ENCODE results near the gene SP140. TPM values are rescaled to one million over a fixed set of nuclear protein-coding genes. Genes with fewer than 3 reads are reported as not detected.
"Not testable (repeated sequence)": the region's sequence is repeated elsewhere in the genome, so short reads cannot be mapped to it uniquely, and the experiment has no call there.

Gene SP140
- total and polyA plus RNA-seq, 2 of the 8 experiments (the other 6 are each of a cell fraction or from before 2014, with no cell fraction given) = 0.23 to 1.3 TPM

- ChIA-PET POLR2A (ENCODE audit: partially characterized antibody) (interaction anchor here (1.2 kb wide), 1 partner anchor 9 kb away, joined by 3 read pairs; no protein-coding TSS in a partner anchor), CTCF (ENCODE audit: partially characterized antibody) (interaction anchor here (0.7 kb wide), 1 partner anchor 540 kb away, joined by 3 read pairs; no protein-coding TSS in a partner anchor)
- not testable (repeated sequence) for H3K9ac ChIP-seq (replicated peaks in 1 of 4; ENCODE audit: extremely low read depth in 1 of 4, low read depth in 3 of 4, low read length in 3 of 4); H3K79me1 ChIP-seq (ENCODE audit: low read depth, low read length); H3K23ac ChIP-seq (ENCODE audit: insufficient read length); H2BK120ac ChIP-seq (replicated peaks; ENCODE audit: low read depth, low read length); H3K56ac ChIP-seq (replicated peaks; ENCODE audit: insufficient read length, low read depth, low read length); H3K36me3 ChIP-seq (ENCODE audit: control insufficient read depth in 2 of 4, insufficient read depth in 4 of 4, low read length in 3 of 4); H4K91ac ChIP-seq (replicated peaks; ENCODE audit: insufficient read length, low read length); H3K4me2 ChIP-seq (ENCODE audit: insufficient read depth in 1 of 2, low read depth in 2 of 2, low read length in 2 of 2); H3K4me1 ChIP-seq (replicated peaks in 1 of 4; ENCODE audit: control insufficient read depth in 3 of 4, insufficient read depth in 4 of 4, low read length in 3 of 4); H2BK20ac ChIP-seq (ENCODE audit: low read length); H3K14ac ChIP-seq (ENCODE audit: insufficient read length); H2AFZ ChIP-seq (ENCODE audit: low read length); H3K79me2 ChIP-seq (ENCODE audit: control insufficient read depth in 1 of 2, insufficient read depth in 2 of 2, low read length in 2 of 2); FAIRE-seq; H3K27me3 ChIP-seq (replicated peaks in 1 of 4; ENCODE audit: control insufficient read depth in 3 of 4, extremely low read depth in 1 of 4, insufficient read depth in 3 of 4, low read length in 3 of 4); H3K4ac ChIP-seq (replicated peaks; ENCODE audit: insufficient read length, low read depth, low read length); H4K5ac ChIP-seq (ENCODE audit: insufficient read length, low read depth, low read length); H3K23me2 ChIP-seq (ENCODE audit: low read depth, low read length); H3K18ac ChIP-seq (ENCODE audit: extremely low read depth, low read length); H3K27ac ChIP-seq (ENCODE audit: low read depth, low read length); H3K9me3 ChIP-seq (ENCODE audit: insufficient read depth in 2 of 2, low read depth in 1 of 2, low read length in 1 of 2); H2BK15ac ChIP-seq (ENCODE audit: low read length); H2AK5ac ChIP-seq (ENCODE audit: low read depth, low read length); H2BK12ac ChIP-seq (ENCODE audit: low read depth, low read length); H2BK5ac ChIP-seq (ENCODE audit: low read depth, low read length); H4K8ac ChIP-seq (ENCODE audit: extremely low read depth, insufficient read depth, low read length); H4K20me1 ChIP-seq (replicated peaks in 1 of 2; ENCODE audit: control insufficient read depth in 1 of 2, insufficient read depth in 2 of 2, low read length in 2 of 2)
- peak overlapping the region in 1 of 4 experiments; percentile 21; a peak in 1 of 8 replicates for H3K4me3 ChIP-seq (ENCODE audit: extremely low read depth in 1 of 4, insufficient read depth in 2 of 4, low read depth in 3 of 4, low read length in 4 of 4)
- DNase-seq (ENCODE audit: low read depth in 1 of 2, low spot score in 2 of 2) = peak in 1 of 2 experiments; percentile 54
- WGBS, 2 experiments (ENCODE audit: extremely low coverage in 1 of 2, insufficient coverage in 1 of 2, insufficient read length in 1 of 2, insufficient replicate concordance in 2 of 2, low coverage in 1 of 2, low lambda C conversion rate in 2 of 2, missing lambda C conversion rate in 1 of 2) = 92% methylated on average over 25 of the region's 33 CpGs; no CpG with 5 or more reads in 1 of the 2 experiments
Observed at GRCh38 chr2:230341936-230342528, 116.5 kb downstream of the SP140 start.
